PC-9 (cell line): ENCODE results near the gene SUFU. TPM values are rescaled to one million over a fixed set of nuclear protein-coding genes. Genes with fewer than 3 reads are reported as not detected.

ENCODE experiments used
- BruUV-seq: library from RNA; stranded (reverse); fragments of 400-500 nt; replicated peaks from 2 replicates; lab custom pipeline; 2021; lab: Mats Ljungman, UMichigan
- CTCF ChIA-PET: fragments of 300-600 bp; sonication (Branson Sonifier 250); formaldehyde crosslinking; loops from one replicate; lab custom pipeline; 2022; ENCODE audit warnings: antibody characterized with exemption; lab: Charles Lee
- POLR2A ChIA-PET: fragments of 300-600 bp; sonication (Branson Sonifier 250); formaldehyde crosslinking; loops from one replicate; lab custom pipeline; 2022; ENCODE audit warnings: antibody characterized with exemption; ENCODE audit not compliant: unreplicated experiment; lab: Charles Lee
- DNase-seq, 2 experiments: peaks; one replicate each; pipeline versions ENCODE4 v3.0.0 to v3.0.0-alpha.2; 2015 to 2022; ENCODE audit warnings: mixed read lengths in 1 of 2
- H2AFZ ChIP-seq: fragments of 200-600 bp; sonication (generic); 2 replicates; pipeline ENCODE4 v1.8.1; 2017; ENCODE audit warnings: antibody characterized with exemption
- H3F3A ChIP-seq: fragments of 200-600 bp; sonication (generic); 2 replicates; pipeline ENCODE4 v1.8.1; 2017; ENCODE audit warnings: antibody characterized with exemption, mild to moderate bottlenecking, low read depth; ENCODE audit not compliant: insufficient read depth
- H3K27ac ChIP-seq: fragments of 200-600 bp; sonication (generic); 2 replicates; pipeline ENCODE4 v1.6.1; 2016; ENCODE audit warnings: mixed run types
- H3K27me3 ChIP-seq: fragments of 200-600 bp; sonication (generic); 2 replicates; pipeline ENCODE4 v1.6.1; 2016; ENCODE audit warnings: low read depth, mixed run types; ENCODE audit not compliant: insufficient read depth
- H3K36me3 ChIP-seq: fragments of 200-600 bp; sonication (generic); 2 replicates; pipeline ENCODE4 v1.6.1; 2016; ENCODE audit warnings: low read depth, mixed run types
- H3K4me1 ChIP-seq: fragments of 200-600 bp; sonication (generic); replicated peaks from 2 replicates; pipeline ENCODE4 v1.6.1; 2016; ENCODE audit warnings: mixed run types; ENCODE audit not compliant: insufficient read depth
- H3K4me2 ChIP-seq: fragments of 200-600 bp; sonication (generic); 2 replicates; pipeline ENCODE4 v1.6.1; 2017; ENCODE audit warnings: mixed run types
- H3K4me3 ChIP-seq: fragments of 200-600 bp; sonication (generic); 2 replicates; pipeline ENCODE4 v1.6.1; 2016; ENCODE audit warnings: mixed run types
- H3K79me2 ChIP-seq: fragments of 200-600 bp; sonication (generic); 2 replicates; pipeline ENCODE4 v1.6.1; 2017; ENCODE audit warnings: low read depth, mixed run types
- H3K9me2 ChIP-seq: fragments of 200-600 bp; sonication (generic); 2 replicates; pipeline ENCODE4 v1.8.1; 2017; ENCODE audit warnings: mild to moderate bottlenecking; ENCODE audit not compliant: insufficient read depth
- H3K9me3 ChIP-seq: fragments of 200-600 bp; sonication (generic); 2 replicates; pipeline ENCODE4 v1.8.1; 2016; ENCODE audit warnings: low read depth; ENCODE audit not compliant: insufficient read depth
- H4K20me1 ChIP-seq: fragments of 200-600 bp; sonication (generic); 2 replicates; pipeline ENCODE4 v1.8.1; 2017; ENCODE audit not compliant: insufficient read depth
- CTCF ChIP-seq: fragments of 200-600 bp; sonication (generic); conservative IDR thresholded peaks from 2 replicates; pipeline ENCODE4 v1.6.1; 2017; ENCODE audit warnings: mixed run types, antibody characterized with exemption, mild to moderate bottlenecking, moderate library complexity
- EZH2 ChIP-seq: fragments of 200-600 bp; sonication (generic); IDR thresholded peaks from 2 replicates; pipeline ENCODE4 v1.8.0; 2017; ENCODE audit warnings: antibody characterized with exemption, low read depth
- intact Hi-C: fragments of 100-400 bp; cut with micrococcal nuclease; formaldehyde crosslinking; loops from one replicate; pipeline ENCODE4 v1.10.0; 2022; ENCODE audit not compliant: unreplicated experiment
- total RNA-seq: library from RNA; stranded (reverse); gene quantifications from 2 replicates; pipeline ENCODE4 v1.2.3, GENCODE V29; 2021

Gene SUFU
- total RNA-seq, 1 experiment from 2014 or later = 20.2 TPM

GRCh38 chr10:102620591-102621442, 117.0 kb downstream of the SUFU start:
- Histone ChIP-seq H3K4me1 (no peaks in the 10 kb centered on the region), H3K9me3 (no peaks in the 10 kb centered on the region), H3K4me2 (no peak overlapping the region), H3K27me3 (no peaks in the 10 kb centered on the region), H3K27ac (no peak overlapping the region), H4K20me1 (no peaks in the 10 kb centered on the region), H2AFZ (no peak overlapping the region), H3K9me2 (no peaks in the 10 kb centered on the region), H3F3A (no peaks in the 10 kb centered on the region), H3K36me3 (no peaks in the 10 kb centered on the region), H3K4me3 (no peak overlapping the region), H3K79me2 (no peaks in the 10 kb centered on the region)
- no peak for DNase-seq
- BruUV-seq = no TSS peak
- intact Hi-C loops = no loop called here
- TF ChIP-seq CTCF = no peak
- TF ChIP-seq EZH2 = no peak
- POLR2A ChIA-PET = no interaction called here
- CTCF ChIA-PET = no interaction called here

- no peaks in the 10 kb centered on the region for H3F3A ChIP-seq
- TF ChIP-seq CTCF = no peak
- no peaks in the 10 kb centered on the region for H3K27me3 ChIP-seq
- H3K4me2 ChIP-seq = no peak overlapping the region
- no peak for DNase-seq
- H3K4me3 ChIP-seq = no peak overlapping the region
- H3K79me2 ChIP-seq = no peaks in the 10 kb centered on the region
- no peaks in the 10 kb centered on the region for H3K36me3 ChIP-seq
- H2AFZ ChIP-seq = no peak overlapping the region
- no peaks in the 10 kb centered on the region for H4K20me1 ChIP-seq
- no peaks in the 10 kb centered on the region for H3K4me1 ChIP-seq
- POLR2A ChIA-PET = interaction anchor here (0.6 kb wide), 1 partner anchor 21 kb away, joined by 5 read pairs; no protein-coding TSS in a partner anchor
- CTCF ChIA-PET = interaction anchor here (0.6 kb wide), 1 partner anchor 16 kb away, joined by 6 read pairs; no protein-coding TSS in a partner anchor
- no TSS peak for BruUV-seq
- no peaks in the 10 kb centered on the region for H3K9me2 ChIP-seq
- no peaks in the 10 kb centered on the region for H3K9me3 ChIP-seq
- H3K27ac ChIP-seq = no peak overlapping the region
- intact Hi-C loops = no loop called here
Measured at GRCh38 chr10:102621443-102622325, 117.9 kb downstream of the SUFU start.

- Histone ChIP-seq H3K9me2 (no peaks in the 10 kb centered on the region), H2AFZ (no peak overlapping the region), H3K4me3 (no peak overlapping the region), H3K36me3 (no peaks in the 10 kb centered on the region), H3K79me2 (no peaks in the 10 kb centered on the region), H3K9me3 (no peaks in the 10 kb centered on the region), H3K27ac (no peak overlapping the region), H3K4me2 (no peak overlapping the region), H3F3A (peaks cover 13% of the 10 kb centered on the region; the same call in 1 of the 2 replicates), H3K27me3 (no peaks in the 10 kb centered on the region), H4K20me1 (no peaks in the 10 kb centered on the region), H3K4me1 (peaks cover 21% of the 10 kb centered on the region)
- ChIA-PET POLR2A (interaction anchor here (0.5 kb wide), 1 partner anchor 19 kb away, joined by 6 read pairs; no protein-coding TSS in a partner anchor), CTCF (interaction anchor here (0.6 kb wide), 1 partner anchor 605 kb away, joined by 3 read pairs; no protein-coding TSS in a partner anchor)
- DNase-seq = no peak
- BruUV-seq = no TSS peak
- intact Hi-C loops = no loop called here
- TF ChIP-seq EZH2 = no peak
Measured at GRCh38 chr10:102624094-102624493, 120.3 kb downstream of the SUFU start.
